Measurements from ENCODE around the gene NBAS.

Gene NBAS

GRCh38 chr2:15187702-15188101, 373.4 kb downstream of the NBAS start:
- no peak for DNase-seq

GRCh38 chr2:15186118-15186517, 375.0 kb downstream of the NBAS start:
- DNase-seq: no peak

- no peak for DNase-seq
Measured at GRCh38 chr2:15184491-15184890, 376.6 kb downstream of the NBAS start.

GRCh38 chr2:15182275-15182674, 378.9 kb downstream of the NBAS start:
- no peak for DNase-seq

GRCh38 chr2:15181092-15181745, 379.9 kb downstream of the NBAS start:
- no peak for DNase-seq

- DNase-seq: no peak
Measured at GRCh38 chr2:15180379-15180778, 380.8 kb downstream of the NBAS start.

GRCh38 chr2:15178946-15179345, 382.2 kb downstream of the NBAS start:
- DNase-seq: no peak

GRCh38 chr2:15177103-15177502, 384.0 kb downstream of the NBAS start:
- DNase-seq: peak; percentile 70

GRCh38 chr2:15176604-15177003, 384.5 kb downstream of the NBAS start:
- no peak for DNase-seq

- no peak for DNase-seq
Measured at GRCh38 chr2:15174567-15174966, 386.6 kb downstream of the NBAS start.

GRCh38 chr2:15173501-15173900, 387.6 kb downstream of the NBAS start:
- no peak for DNase-seq

GRCh38 chr2:15172825-15173224, 388.3 kb downstream of the NBAS start:
- no peak for DNase-seq

- no peak for DNase-seq
Measured at GRCh38 chr2:15170070-15170775, 390.9 kb downstream of the NBAS start.

GRCh38 chr2:15169326-15170069, 391.6 kb downstream of the NBAS start:
- DNase-seq: no peak

GRCh38 chr2:15168116-15168515, 393.0 kb downstream of the NBAS start:
- no peak for DNase-seq

GRCh38 chr2:15166878-15167277, 394.3 kb downstream of the NBAS start:
- no peak for DNase-seq

GRCh38 chr2:15163326-15163725, 397.8 kb downstream of the NBAS start:
- DNase-seq: no peak

- DNase-seq: no peak
Measured at GRCh38 chr2:15162620-15163019, 398.5 kb downstream of the NBAS start.

GRCh38 chr2:15160201-15160991, 400.7 kb downstream of the NBAS start:
- DNase-seq: no peak

- DNase-seq: no peak
Measured at GRCh38 chr2:15159751-15160177, 401.4 kb downstream of the NBAS start.

- DNase-seq: no peak
Measured at GRCh38 chr2:15159206-15159605, 401.9 kb downstream of the NBAS start.

- no peak for DNase-seq
Measured at GRCh38 chr2:15158532-15158931, 402.6 kb downstream of the NBAS start.

- no peak for DNase-seq
Measured at GRCh38 chr2:15158100-15158499, 403.0 kb downstream of the NBAS start.
